Type B pancreatic cell (in vitro differentiated cells): ENCODE measurements around the gene MEIG1. TPM values are rescaled to one million over a fixed set of nuclear protein-coding genes. Genes with fewer than 3 reads are reported as not detected.
"Not testable (repeated sequence)": the region's sequence is repeated elsewhere in the genome, so short reads cannot be mapped to it uniquely, and the experiment has no call there.

Experiments used
- DNase-seq: peaks from one replicate; pipeline ENCODE4 v3.0.0; 2021; ENCODE audit warnings: mixed read lengths; ENCODE audit not compliant: unreplicated experiment; ENCODE audit errors: extremely low spot score
- H3K27ac Mint-ChIP-seq: 2 replicates; pipeline ENCODE4 v1.8.0; 2021; ENCODE audit warnings: mild to moderate bottlenecking, mixed read lengths
- H3K27me3 Mint-ChIP-seq: 2 replicates; pipeline ENCODE4 v1.8.0; 2021; ENCODE audit warnings: mixed read lengths
- H3K36me3 Mint-ChIP-seq: 2 replicates; pipeline ENCODE4 v1.8.0; 2021; ENCODE audit warnings: mixed read lengths
- H3K4me1 Mint-ChIP-seq: one replicate; pipeline ENCODE4 v1.8.0; 2021; ENCODE audit warnings: mixed read lengths; ENCODE audit not compliant: unreplicated experiment
- H3K4me3 Mint-ChIP-seq: 2 replicates; pipeline ENCODE4 v1.8.0; 2021; ENCODE audit warnings: mild to moderate bottlenecking, mixed read lengths
- H3K9me3 Mint-ChIP-seq: 2 replicates; pipeline ENCODE4 v1.8.0; 2021; ENCODE audit warnings: mixed read lengths
- total RNA-seq: library from RNA; stranded (reverse); gene quantifications from 2 replicates; pipeline ENCODE4 v1.2.1, GENCODE V29; 2021; ENCODE audit warnings: low replicate concordance
- TF ChIP-seq, protein P1 (sequence below): fragments of 200-600 bp; sonication (generic); conservative IDR thresholded peaks from 2 replicates; pipeline ENCODE4 v1.5.0; 2021; ENCODE audit warnings: antibody characterized with exemption, mild to moderate bottlenecking

MEIG1 gene
- total RNA-seq, 1 donor from 2014 or later, result 2.8 TPM

DNA sequence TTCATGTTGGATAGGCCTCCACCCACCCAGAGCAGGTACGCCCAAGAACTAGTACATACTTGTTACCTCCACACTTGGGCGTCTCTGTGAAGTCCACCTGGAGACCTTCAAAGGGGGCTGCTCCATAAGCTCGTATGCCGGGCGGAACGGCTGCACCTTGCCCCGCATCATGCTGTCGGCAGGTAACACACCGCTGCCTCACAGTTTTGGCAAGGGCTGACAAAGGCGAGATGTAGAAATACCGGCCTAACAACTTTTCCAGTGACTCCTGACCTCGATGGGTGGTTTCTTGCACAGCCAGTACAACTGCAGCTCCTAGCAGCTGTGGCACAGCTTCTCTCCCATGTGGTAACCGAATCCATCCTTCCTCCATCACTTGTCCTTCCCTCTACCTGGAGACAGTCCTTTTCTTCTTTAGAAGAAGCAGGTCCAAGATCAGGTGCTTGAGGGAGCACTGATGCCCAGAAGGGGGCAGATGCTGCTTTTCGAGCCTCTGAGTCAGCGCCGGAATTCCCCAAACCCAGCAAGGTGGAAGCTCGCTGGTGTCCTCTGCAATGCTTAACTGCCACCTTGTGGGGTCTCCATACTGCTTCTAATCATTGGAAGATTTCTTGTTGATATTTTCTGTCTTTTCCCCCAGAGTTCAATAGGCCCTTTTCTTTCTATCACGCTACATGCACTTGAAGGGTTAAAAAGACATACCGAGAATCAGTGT, 32.0 kb downstream of the MEIG1 start:
- DNase-seq, result not testable (repeated sequence)
- peak overlapping the region; percentile 31 for H3K27ac Mint-ChIP-seq
- peaks cover 13% of the 10 kb centered on the region for H3K4me1 Mint-ChIP-seq

DNA sequence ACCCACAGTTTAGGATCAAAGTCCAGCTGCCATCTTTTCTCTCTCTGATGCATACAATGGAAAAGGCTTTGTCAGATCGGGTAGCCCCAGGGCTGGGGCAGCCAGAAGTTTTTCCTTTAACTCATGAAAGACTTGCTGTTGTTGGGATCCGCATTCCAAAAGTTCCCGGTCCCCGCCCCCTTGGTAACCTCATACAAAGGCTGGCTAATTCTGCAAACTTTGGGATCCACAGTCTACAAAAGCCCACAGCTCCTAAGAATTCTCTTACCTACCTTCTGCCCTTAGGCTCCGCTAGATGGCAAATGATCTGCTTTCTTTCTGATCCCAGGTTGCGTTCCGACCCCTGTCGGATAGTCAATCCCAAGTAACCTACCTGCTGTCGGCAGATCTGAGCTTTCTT, 33.1 kb downstream of the MEIG1 start:
- not testable (repeated sequence) for H3K27me3 Mint-ChIP-seq

More for the DNA sequence above, 32.0 kb downstream of the MEIG1 start:
- H3K4me3 Mint-ChIP-seq, H3K27me3 Mint-ChIP-seq, H3K9me3 Mint-ChIP-seq, H3K36me3 Mint-ChIP-seq: not testable (repeated sequence)
- TF ChIP-seq, protein P1, sequence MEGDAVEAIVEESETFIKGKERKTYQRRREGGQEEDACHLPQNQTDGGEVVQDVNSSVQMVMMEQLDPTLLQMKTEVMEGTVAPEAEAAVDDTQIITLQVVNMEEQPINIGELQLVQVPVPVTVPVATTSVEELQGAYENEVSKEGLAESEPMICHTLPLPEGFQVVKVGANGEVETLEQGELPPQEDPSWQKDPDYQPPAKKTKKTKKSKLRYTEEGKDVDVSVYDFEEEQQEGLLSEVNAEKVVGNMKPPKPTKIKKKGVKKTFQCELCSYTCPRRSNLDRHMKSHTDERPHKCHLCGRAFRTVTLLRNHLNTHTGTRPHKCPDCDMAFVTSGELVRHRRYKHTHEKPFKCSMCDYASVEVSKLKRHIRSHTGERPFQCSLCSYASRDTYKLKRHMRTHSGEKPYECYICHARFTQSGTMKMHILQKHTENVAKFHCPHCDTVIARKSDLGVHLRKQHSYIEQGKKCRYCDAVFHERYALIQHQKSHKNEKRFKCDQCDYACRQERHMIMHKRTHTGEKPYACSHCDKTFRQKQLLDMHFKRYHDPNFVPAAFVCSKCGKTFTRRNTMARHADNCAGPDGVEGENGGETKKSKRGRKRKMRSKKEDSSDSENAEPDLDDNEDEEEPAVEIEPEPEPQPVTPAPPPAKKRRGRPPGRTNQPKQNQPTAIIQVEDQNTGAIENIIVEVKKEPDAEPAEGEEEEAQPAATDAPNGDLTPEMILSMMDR, result peak; percentile 36

DNA sequence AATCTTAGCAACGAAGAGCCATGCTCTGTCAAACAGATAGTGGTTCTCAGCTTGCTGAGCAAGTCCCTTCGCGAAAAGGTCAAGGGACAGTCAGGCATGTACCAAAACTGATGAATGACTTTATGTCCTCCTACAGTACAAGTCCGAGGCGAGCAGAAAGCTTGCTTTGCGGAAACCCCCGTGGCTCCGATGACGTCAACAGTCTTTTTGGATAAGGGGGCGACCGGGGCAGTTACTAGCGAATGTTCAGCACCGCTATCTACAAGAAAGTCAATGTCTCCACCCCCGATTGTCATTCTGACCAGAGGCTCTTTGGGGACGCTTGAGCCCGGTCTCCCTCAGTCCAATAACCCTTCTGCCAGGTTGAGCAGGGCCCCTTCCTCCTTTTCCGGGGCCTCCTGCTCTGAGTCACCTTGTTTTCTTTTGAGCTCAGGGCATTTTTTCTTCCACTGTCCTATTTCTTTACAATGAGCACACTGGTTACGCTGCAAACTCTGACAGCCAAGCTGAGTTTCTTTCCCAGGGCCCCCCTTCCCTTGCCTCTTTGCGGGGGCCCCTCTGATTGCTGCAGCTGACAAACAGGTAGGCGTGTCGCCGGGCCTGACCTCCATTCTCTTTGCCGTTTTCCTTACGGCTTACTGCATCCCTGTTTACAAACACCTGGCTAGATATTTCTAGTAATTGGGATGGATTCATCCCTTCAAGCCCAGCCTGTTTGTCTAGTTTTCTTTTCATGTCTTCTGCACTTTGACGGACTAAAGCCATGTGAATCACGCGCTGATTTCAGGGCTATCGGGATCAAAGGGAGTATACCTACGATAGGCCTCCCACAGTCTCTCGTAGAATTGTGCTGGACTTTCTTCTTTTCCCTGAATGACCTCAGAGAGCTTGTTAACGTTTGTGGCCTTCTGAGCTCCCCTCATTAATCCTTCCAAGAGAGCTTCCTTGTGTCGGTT, 34.6 kb downstream of the MEIG1 start:
- Mint-ChIP-seq H3K27ac (peak overlapping the region; percentile 66), H3K4me3 (peak overlapping the region; percentile 40), H3K4me1 (peaks cover 13% of the 10 kb centered on the region)
- H3K36me3 Mint-ChIP-seq, H3K9me3 Mint-ChIP-seq, DNase-seq, H3K27me3 Mint-ChIP-seq: not testable (repeated sequence)

More for the DNA sequence above, 33.1 kb downstream of the MEIG1 start:
- DNase-seq, H3K27ac Mint-ChIP-seq, H3K9me3 Mint-ChIP-seq, H3K36me3 Mint-ChIP-seq, H3K4me3 Mint-ChIP-seq: not testable (repeated sequence)
- H3K4me1 Mint-ChIP-seq, result peaks cover 13% of the 10 kb centered on the region

DNA sequence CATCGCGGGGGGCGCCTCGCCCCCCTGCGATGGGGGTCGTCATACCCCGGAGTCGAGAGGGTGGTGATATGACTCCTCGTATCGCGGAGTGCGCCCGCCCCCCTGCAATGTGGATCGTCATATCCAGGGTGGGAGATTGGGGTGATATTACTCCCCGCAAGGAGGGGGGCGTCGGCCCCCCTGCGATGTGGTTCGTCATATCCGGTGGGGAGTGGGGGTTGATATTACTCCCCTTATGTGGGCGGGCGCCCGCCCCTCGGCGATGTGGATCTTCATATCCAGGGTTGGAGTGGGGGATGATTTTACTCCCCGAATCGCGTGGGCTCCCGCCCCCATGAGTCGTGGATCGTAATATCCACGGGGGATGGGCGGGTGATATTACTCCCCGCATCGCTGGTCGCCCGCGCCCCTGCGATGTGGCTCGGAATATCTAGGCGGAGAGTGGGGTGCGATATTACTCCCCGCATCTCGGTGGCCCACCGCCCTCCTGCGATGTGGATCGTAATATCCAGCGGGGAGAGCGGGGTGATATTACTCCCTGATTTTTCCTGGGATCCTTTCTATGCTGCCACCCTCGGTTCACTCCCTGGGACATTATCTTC, 36.9 kb downstream of the MEIG1 start:
- Mint-ChIP-seq H3K4me3 (no peak overlapping the region), H3K9me3 (peaks cover 13% of the 10 kb centered on the region), H3K36me3 (peaks cover 3% of the 10 kb centered on the region), H3K27me3 (no peaks in the 10 kb centered on the region), H3K4me1 (peaks cover 13% of the 10 kb centered on the region), H3K27ac (no peak overlapping the region)
- DNase-seq, result no peak
- TF ChIP-seq, protein P1, result no peak

DNA sequence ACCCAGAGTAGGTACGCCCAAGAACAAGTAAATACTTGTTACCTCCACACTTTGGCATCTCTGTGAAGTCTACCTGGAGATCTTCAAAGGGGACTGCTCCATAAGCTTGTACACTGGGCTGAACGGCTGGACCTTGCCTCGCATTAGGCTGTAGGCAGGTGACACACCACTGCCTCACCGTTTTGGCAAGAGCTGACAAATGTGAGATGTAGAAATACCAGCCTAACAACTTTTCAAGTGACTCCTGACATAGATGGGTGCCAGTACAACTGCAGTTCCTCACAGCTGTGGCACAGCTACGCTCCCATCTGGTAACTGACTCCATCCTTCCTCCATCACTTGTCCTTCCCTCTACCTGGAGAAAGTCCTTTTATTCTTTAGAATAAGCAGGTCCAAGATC, 54.3 kb downstream of the MEIG1 start:
- not testable (repeated sequence) for H3K9me3 Mint-ChIP-seq, H3K36me3 Mint-ChIP-seq, H3K4me1 Mint-ChIP-seq, H3K27ac Mint-ChIP-seq, H3K4me3 Mint-ChIP-seq, DNase-seq, H3K27me3 Mint-ChIP-seq

DNA sequence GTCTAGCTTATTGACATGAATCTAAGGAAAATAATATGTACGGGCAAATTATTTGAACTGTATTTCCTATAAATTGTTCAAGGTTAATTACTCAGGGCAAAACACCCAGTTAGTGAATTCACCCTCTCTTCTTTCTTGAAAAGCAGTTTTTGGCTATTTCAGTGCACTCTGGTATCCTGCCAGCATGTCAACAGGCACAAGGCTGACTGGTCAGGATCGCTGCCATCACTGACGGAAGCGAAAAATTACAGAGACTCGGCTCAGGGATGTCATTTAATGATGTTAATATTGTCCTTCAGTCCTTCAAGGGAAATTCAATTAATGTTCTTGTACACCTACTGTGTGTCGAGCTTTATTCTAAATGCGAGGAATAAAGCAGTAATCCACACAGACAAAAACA, 56.3 kb downstream of the MEIG1 start:
- H3K9me3 Mint-ChIP-seq, result no peaks in the 10 kb centered on the region
- no peak overlapping the region for H3K4me3 Mint-ChIP-seq
- H3K4me1 Mint-ChIP-seq, result peaks cover 8% of the 10 kb centered on the region
- H3K27ac Mint-ChIP-seq, result no peak overlapping the region
- no peaks in the 10 kb centered on the region for H3K36me3 Mint-ChIP-seq
- TF ChIP-seq, protein P1, result no peak
- no peaks in the 10 kb centered on the region for H3K27me3 Mint-ChIP-seq
- DNase-seq, result no peak

DNA sequence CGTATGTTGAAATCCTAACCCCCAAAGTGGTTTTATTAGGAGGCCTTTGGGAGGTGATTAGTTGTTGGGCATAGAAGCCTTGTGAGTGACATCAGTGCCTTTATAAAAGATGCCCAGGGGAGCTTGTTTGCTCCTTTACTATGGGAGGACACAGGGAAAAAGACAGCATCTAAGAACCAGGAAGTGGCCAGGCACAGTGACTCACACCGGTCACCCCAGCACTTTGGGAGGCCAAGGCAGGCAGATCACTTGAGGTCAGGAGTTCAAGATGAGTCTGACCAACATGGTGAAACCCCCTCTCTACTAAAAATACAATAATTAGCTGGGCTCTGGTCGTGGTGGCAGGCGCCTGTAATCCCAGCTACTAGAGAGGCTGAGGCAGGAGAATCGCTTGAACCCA, 61.8 kb downstream of the MEIG1 start:
- not testable (repeated sequence) for H3K4me3 Mint-ChIP-seq, H3K27me3 Mint-ChIP-seq, H3K4me1 Mint-ChIP-seq, DNase-seq, H3K36me3 Mint-ChIP-seq, H3K9me3 Mint-ChIP-seq, H3K27ac Mint-ChIP-seq

Other genes starting within 250 kb of the MEIG1 start
- gene FAM107B, start 184.5 kb upstream of the MEIG1 start, total RNA-seq, result 46.7 and 50.9 TPM in 2 replicates
- 1.1 and 1.3 TPM in 2 replicates for gene CDNF, start 121.4 kb upstream of the MEIG1 start, total RNA-seq
- gene HSPA14, start 121.1 kb upstream of the MEIG1 start, total RNA-seq, result 10.6 and 17.3 TPM in 2 replicates
- 15.3 and 18.1 TPM in 2 replicates for gene MSANTD7, start 121.1 kb upstream of the MEIG1 start, total RNA-seq
- 16.5 and 39.7 TPM in 2 replicates for gene SUV39H2, start 80.5 kb upstream of the MEIG1 start, total RNA-seq
- gene DCLRE1C, start 5.3 kb upstream of the MEIG1 start, total RNA-seq, result 10.1 and 15.0 TPM in 2 replicates
- gene OLAH, start 84.6 kb downstream of the MEIG1 start, total RNA-seq, result not detected in 2 replicates
- 0.76 and 4.3 TPM in 2 replicates for gene ACBD7, start 129.4 kb downstream of the MEIG1 start, total RNA-seq
- gene RPP38, start 138.0 kb downstream of the MEIG1 start, total RNA-seq, result 18.1 and 23.2 TPM in 2 replicates
- 9.0 and 23.1 TPM in 2 replicates for gene NMT2, start 209.3 kb downstream of the MEIG1 start, total RNA-seq